NCI-H460 (cell line): ENCODE data around the gene SIN3A. TPM values are rescaled to one million over a fixed set of nuclear protein-coding genes. Genes with fewer than 3 reads are reported as not detected.
"Not testable (repeated sequence)": the region's sequence is repeated elsewhere in the genome, so short reads cannot be mapped to it uniquely, and the experiment has no call there.

Experiments
- DNase-seq: peaks from one replicate; pipeline ENCODE4 v3.0.0-alpha.2; 2016; ENCODE audit warnings: low read depth; ENCODE audit errors: extremely low read depth
- small RNA-seq, 2 experiments: library from RNA; depleted of rRNA; stranded (forward); fragments of <200 nt; gene quantifications; one replicate each; pipeline ENCODE3, GENCODE V24; 2014
- total RNA-seq: library from RNA; depleted of rRNA; stranded (reverse); fragments of >200 nt; shearing (Covaris generic); gene quantifications from 2 replicates; pipeline ENCODE4 v1.2.3, GENCODE V29; 2014; rRNA removed

Gene SIN3A
- total RNA-seq, 1 experiment from 2014 or later: 25.8 TPM

DNA sequence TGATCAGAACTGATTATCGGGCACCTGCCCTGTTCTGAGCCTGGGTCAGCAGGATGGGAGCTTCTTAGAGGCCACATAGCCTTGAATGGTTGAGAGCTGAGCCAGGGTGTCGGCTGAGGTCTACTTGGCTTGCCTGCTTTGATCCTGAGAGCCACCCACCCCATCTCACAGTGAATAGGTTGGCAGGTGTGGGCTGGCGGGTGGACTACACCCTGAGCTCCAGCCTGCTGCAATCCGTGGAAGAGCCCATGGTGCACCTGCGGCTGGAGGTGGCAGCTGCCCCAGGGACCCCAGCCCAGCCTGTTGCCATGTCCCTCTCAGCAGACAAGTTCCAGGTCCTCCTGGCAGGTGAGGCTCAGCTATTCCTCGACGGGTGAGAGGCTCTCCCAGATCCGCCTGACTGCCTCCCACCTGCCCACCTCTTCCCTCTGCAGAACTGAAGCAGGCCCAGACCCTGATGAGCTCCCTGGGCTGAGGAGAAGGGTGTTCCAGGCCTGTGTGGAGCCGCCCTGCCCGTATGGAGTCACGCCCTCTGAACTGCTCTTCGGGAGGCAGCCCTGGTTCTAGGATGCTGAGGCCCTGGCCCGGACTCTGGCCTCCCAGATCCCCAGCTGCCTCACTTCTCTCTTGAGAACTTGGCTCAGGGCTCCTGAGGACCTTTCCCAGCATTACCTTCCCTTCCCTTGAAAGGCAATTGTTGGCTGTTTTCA lies 111.8 kb downstream of the SIN3A start:
- DNase-seq: no peak

DNA sequence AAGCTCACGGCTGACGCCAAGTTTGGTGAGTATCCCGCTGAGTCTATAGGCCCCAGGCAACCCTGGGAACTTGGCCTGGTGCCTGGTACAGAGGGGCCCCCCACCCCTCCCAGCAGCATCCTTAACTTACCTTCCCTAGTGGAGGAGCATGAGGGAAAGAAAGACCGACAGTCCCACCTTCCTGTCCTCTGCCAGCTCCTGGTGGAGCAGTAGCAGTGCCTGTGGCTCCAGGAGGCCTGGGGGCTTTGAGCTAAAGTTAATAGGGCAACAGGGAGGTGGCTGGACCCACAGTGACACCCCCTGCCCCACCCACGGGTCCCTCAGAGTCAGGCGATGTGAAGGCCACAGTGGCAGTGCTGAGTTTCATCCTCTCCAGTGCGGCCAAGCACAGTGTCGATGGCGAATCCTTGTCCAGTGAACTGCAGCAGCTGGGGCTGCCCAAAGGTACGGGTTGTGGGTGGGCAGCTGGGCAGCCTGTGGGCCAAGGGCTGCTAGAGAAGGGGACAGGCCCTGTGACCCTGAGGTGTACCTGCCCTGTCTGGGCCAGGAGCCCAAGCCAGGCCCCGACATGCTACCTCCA lies 112.7 kb downstream of the SIN3A start:
- DNase-seq: no peak

DNA sequence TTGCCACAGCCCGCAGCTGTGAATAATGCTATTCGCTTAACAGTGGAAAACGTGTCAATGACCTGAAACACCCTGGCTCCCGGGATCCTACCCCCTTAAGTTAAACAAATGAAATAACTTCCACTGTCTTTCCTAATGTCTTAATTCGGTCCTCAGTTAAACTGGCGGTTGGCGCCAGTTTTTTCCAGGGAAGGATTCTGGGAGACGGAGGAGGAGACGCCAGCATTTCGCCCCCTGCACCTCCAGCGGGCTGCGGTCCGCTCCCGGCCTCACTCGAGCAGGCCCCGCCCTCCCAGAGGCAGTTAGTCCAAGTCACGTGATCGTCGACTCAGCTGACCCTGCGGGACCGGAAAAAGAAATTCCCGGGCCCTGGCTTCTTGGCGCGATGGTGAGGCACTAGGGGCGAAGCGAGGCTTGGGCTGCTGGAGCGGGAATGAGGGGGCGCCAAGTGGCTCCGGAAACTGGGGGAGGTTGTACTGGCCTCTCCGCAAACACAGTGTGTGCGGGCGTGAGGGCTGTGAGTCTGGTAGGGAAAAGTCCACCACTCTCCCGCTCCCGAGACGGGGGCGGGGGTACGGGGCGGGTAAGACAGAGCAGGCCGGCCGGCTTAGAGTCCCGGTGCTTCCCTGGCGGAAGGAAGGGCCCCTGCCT lies 115.7 kb downstream of the SIN3A start, which contains the start of gene COMMD4:
Gene COMMD4 (plus strand): TSS at position 359 of the 651 bp plus-strand sequence. CDS start 27 bp downstream, at position 386.
- DNase-seq: peak; percentile 92

DNA sequence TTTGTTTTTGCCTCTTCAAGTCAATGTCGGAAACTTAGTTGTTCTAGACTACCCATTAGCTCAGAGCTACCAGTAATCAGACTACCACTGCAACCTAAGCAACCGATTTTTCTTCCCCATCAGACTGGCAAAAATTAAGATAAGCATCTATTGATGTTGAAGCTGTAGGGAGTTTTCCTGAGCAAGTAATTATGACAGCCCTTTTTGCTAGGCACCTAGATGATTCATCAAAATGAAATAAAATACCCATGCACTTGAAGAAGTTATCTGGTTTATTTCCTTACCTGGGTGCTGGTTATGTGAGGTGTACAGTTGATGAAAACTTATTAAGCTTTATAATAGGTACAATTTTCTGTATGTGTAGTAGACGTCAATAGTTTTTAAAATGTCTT lies 116.2 kb downstream of the SIN3A start:
- no peak for DNase-seq

DNA sequence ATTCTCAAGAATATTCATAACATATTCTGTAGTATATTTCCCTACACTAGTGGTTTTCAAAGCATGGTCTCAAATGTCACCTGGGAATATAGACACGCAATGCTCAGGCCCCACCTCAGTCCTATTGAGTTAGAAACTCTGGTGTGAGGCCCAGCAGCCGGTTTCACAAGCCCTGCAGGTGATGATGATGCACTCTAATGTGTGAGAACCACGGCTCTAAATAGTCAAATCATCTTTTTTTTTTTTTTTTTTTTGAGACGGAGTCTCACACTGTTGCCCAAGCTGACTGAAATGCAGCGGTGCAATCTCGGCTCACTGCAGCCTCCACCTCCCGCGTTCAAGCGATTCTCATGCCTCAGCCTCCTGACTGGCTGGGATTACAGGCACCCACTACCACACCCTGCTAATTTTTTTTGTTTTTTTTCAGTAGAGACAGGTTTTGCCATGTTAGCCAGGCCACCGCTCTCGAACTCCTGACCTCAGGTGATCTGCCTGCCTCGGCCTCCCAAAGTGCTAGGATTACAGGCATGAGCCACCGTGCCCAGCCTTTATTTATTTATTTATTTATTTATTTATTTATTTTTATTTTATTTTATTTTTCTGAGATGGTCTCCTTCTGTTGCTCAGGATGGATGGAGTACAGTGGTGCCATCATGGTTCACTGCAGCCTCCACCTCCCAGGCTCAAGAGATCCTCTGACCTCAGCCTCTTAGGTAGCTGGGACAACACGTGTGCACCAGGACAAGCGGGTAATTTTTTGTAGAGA lies 117.7 kb downstream of the SIN3A start:
- not testable (repeated sequence) for DNase-seq

DNA sequence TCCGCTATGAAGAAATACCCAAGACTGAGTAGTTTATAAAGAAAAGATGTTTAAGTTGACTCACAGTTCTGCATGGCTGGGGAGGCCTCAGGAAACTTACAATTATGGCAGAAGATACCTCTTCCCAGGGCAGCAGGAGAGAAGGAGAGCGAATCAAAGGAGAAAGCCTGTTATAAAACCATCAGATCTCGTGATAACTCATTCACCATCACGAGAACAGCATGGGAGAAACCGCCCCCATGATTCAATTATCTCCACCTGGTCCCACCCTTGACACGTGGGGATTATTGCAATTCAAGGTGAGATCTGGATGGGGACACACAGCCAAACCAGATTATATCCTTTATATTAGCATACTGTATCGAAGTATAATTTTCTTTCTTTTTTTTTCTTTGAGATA lies 119.4 kb downstream of the SIN3A start:
- not testable (repeated sequence) for DNase-seq

DNA sequence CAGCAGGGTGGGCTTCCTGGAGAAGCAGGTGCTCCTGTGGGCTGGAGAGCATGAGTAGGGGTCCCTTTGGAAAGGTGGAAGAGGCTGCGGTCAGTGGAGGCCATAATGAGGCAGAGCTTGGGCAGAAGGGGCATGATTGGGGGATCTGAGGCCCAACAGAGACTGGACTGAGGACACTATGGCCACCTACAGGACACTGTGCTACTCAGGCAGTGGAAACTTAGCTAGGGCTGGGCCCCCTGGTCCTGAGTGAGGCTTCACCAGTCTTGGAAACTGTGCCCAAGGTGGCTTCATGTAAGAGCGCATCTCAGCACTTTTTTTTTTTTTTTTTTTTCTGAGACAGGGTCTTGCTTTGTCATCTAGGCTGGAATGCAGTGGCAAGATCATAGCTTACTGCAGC lies 121.9 kb downstream of the SIN3A start:
- no peak for DNase-seq

DNA sequence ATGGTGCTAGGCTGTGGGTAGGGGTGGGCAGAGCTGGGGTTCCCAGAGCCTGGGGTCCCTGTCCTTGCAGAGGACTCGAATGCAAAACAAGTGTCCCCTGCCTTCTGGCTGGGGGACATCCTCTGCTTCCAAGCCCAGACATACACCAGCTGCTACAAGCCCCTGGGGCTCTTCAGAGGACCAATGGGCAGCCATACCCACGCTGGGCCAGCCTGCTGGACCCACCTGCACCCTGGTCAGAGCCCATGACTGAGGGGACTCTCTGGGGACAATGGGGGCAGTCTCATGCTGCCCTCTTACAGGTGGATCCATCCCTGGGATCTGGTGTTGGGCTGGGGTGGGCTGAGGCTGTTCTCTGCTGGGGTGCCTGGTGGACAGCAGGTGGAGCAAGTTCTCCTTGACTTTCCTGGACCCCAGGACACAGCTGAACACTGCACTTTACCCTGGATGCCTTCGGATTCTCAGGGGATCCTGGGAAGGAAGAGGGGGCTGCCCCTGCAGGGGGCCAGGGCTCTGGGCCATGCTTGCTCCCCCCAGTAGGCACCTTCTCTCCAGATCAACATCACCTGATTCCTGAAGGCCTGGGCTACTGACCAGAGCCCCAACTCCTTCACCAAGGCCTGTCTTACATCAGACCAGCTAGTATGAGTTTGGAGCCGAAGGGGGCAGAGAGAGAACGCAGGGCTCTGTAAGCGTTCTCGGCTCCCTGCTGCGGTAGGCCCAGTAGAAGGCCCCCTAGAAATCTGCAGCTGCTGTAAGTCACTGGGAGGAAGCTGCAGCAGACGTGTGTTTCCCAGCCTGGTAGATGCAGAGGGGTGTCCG lies 122.8 kb downstream of the SIN3A start:
- DNase-seq: no peak

DNA sequence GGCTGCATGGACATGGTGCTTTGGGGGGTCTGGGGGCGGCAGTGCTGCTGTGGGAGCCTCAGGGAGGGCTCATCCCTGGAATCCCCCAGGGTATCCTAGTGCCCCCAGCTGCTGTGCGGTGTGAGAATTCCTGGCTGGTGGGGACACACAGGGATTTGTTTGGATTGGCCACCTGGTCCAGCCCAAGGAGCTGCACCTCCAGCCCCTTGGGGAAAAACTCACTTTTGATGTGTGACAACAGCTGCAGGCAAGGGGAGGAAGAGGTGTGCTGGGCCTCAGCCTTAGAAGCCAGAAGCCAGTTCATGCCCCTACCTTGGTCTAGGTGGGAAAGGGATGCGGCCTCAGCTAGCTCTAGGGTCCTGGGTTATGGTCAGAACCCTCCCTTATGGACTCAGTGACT lies 124.0 kb downstream of the SIN3A start:
- no peak for DNase-seq

DNA sequence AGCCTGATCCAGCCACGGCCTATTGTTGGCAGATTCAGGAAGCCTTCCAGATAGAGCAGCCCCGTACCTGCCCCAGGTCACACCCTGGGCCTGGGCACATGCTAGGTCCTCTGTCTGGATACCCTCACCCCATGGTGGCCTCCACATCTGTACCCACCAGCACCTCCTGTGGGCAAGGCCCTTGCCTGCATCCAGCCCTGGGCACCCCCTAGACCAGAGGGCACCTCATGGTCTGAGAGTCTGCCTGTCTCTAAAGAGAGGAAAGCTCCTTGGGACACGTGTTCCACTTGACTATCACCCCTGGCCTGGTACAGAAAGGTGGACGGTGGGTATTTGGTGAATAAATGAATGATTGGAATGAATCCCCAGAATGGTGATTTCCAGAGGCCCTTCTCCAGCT lies 124.5 kb downstream of the SIN3A start:
- DNase-seq: no peak

DNA sequence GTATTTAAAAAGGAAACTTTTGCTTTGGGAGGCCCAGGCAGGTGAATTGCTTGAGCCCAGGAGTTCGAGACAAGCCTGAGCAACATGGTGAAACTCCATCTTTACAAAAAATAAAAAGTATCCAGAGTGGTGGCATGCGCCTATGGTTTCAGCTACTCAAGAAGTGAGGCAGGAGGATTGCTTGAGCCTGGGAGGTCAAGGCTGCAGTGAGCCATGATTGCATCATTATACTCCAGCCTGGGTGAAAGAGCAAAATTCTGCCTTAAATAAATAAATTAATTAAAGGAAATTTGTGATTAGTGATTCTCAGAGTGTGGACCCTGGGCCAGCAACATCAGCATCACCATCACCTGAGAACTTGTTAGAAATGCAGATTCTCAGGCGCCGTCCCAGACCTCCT lies 125.6 kb downstream of the SIN3A start:
- DNase-seq: no peak

DNA sequence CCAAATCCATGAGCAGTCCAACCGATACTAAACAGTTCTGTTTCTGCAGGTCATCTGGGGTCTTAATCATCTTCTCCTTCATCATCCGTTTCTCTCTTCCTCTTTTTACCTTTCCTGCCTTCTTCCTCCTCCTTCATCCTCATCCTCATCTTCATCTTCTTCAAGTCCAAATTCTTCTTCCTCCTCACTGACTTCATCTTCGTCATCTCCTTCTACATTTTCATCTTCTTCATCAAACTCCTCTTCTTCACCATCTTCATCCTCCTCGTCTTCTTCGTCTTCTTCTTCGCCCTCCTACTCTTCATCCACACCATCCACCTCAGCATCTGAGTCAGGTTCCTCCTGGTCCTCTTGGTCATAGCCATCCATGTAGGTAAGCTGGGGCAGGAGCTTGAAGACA lies 129.8 kb downstream of the SIN3A start:
- DNase-seq: no peak

Small RNA genes within 50 kb of the gene (small RNA-seq; reads per million reads assigned to genes)
- gene AC105036.2: 0 reads per million in 2 experiments

Other genes with a start within 250 kb of the SIN3A start
- 5.9 and 7.0 TPM in 2 replicates for gene C15orf39, start 249.8 kb downstream of the SIN3A start, total RNA-seq
- gene GOLGA6C, start 193.4 kb downstream of the SIN3A start, total RNA-seq: not detected in 2 replicates
- not detected in 2 replicates for gene GOLGA6D, start 168.9 kb downstream of the SIN3A start, total RNA-seq
- gene COMMD4, start 115.6 kb downstream of the SIN3A start, total RNA-seq: 43.4 and 50.5 TPM in 2 replicates
- 3.6 and 3.7 TPM in 2 replicates for gene NEIL1, start 104.7 kb downstream of the SIN3A start, total RNA-seq
- 53.9 and 87.7 TPM in 2 replicates for gene MAN2C1, start 83.1 kb downstream of the SIN3A start, total RNA-seq
- gene PTPN9, start 127.6 kb upstream of the SIN3A start, total RNA-seq: 26.0 and 29.5 TPM in 2 replicates
- 24.0 and 24.1 TPM in 2 replicates for gene SNUPN, start 174.0 kb upstream of the SIN3A start, total RNA-seq
- gene IMP3, start 188.5 kb upstream of the SIN3A start, total RNA-seq: 59.8 and 68.6 TPM in 2 replicates
- gene SNX33, start 196.2 kb upstream of the SIN3A start, total RNA-seq: 8.2 and 10.0 TPM in 2 replicates